CD4-positive, CD25-positive, alpha-beta regulatory T cell (primary cell): ENCODE results near the gene PGF. TPM values are rescaled to one million over a fixed set of nuclear protein-coding genes. Genes with fewer than 3 reads are reported as not detected.

Source experiments
- ATAC-seq, 2 donors: fragments of 150-1000 bp; cut with Tn5 transposase; one replicate each; pipeline ENCODE4 v1.10.0; 2021; ENCODE audit warnings: low read depth in 2 of 2, moderate number of reproducible peaks in 2 of 2, moderate library complexity in 1 of 2
- DNase-seq, 3 donors: peaks; one replicate each; pipeline versions ENCODE4 v3.0.0 to v3.0.0-alpha.2; 2012 to 2022; ENCODE audit warnings: mixed read lengths in 1 of 3
- H3K27ac ChIP-seq: one replicate; pipeline ENCODE4 v1.7.0; 2013; ENCODE audit warnings: mild to moderate bottlenecking, low read length; ENCODE audit not compliant: insufficient read depth, poor library complexity, severe bottlenecking
- H3K27me3 ChIP-seq: one replicate; pipeline ENCODE4 v1.7.0; 2013; ENCODE audit warnings: low read length; ENCODE audit not compliant: control insufficient read depth, insufficient read depth
- H3K36me3 ChIP-seq: one replicate; pipeline ENCODE4 v1.7.0; 2013; ENCODE audit warnings: mild to moderate bottlenecking, low read length, moderate library complexity; ENCODE audit not compliant: control insufficient read depth, insufficient read depth
- H3K4me1 ChIP-seq: 2 replicates; pipeline ENCODE4 v1.7.0; 2013; ENCODE audit warnings: mild to moderate bottlenecking, low read length; ENCODE audit not compliant: insufficient read depth, control insufficient read depth, poor library complexity, severe bottlenecking
- H3K4me3 ChIP-seq: one replicate; pipeline ENCODE4 v1.7.0; 2013; ENCODE audit warnings: low read depth, mild to moderate bottlenecking, low read length, moderate library complexity
- H3K9me3 ChIP-seq, 2 experiments: 1 replicate in 1 of 2; 2 replicates in 1 of 2; pipeline ENCODE4 v1.7.0; 2013; ENCODE audit warnings: low read length in 2 of 2, mild to moderate bottlenecking in 1 of 2, moderate library complexity in 1 of 2; ENCODE audit not compliant: control insufficient read depth in 2 of 2
- H3K27ac Mint-ChIP-seq, 3 donors: one replicate each; pipeline ENCODE4 v1.8.0; 2020 to 2022; ENCODE audit warnings: mild to moderate bottlenecking in 3 of 3, mixed read lengths in 3 of 3, moderate library complexity in 2 of 3
- H3K27me3 Mint-ChIP-seq: one replicate; pipeline ENCODE4 v1.8.0; 2022; ENCODE audit warnings: mild to moderate bottlenecking, mixed read lengths
- H3K36me3 Mint-ChIP-seq: one replicate; pipeline ENCODE4 v1.8.0; 2020; ENCODE audit warnings: mixed read lengths
- H3K4me1 Mint-ChIP-seq, 4 donors: one replicate each; pipeline ENCODE4 v1.8.0; 2020 to 2022; ENCODE audit warnings: mixed read lengths in 4 of 4, mild to moderate bottlenecking in 1 of 4
- H3K4me3 Mint-ChIP-seq, 4 donors: one replicate each; pipeline ENCODE4 v1.8.0; 2020 to 2022; ENCODE audit warnings: mild to moderate bottlenecking in 4 of 4, mixed read lengths in 4 of 4, moderate library complexity in 3 of 4
- H3K9me3 Mint-ChIP-seq, 7 donors: one replicate each; pipeline ENCODE4 v1.8.0; 2020 to 2022; ENCODE audit warnings: mixed read lengths in 7 of 7, mild to moderate bottlenecking in 3 of 7, moderate library complexity in 2 of 7
- polyA plus RNA-seq, 4 donors: library from polyadenylated mRNA; unstranded; fragments of 300-500 nt; fragmentation: Illumina TruSeq; gene quantifications; one replicate each; pipeline ENCODE4 v1.2.3, GENCODE V29; 2021
- total RNA-seq: library from RNA; stranded (reverse); gene quantifications from one replicate; pipeline ENCODE4 v1.2.3, GENCODE V29; 2022

PGF gene
- total and polyA plus RNA-seq, 5 donors from 2014 or later = 0.44 TPM; not detected in 4

DNA sequence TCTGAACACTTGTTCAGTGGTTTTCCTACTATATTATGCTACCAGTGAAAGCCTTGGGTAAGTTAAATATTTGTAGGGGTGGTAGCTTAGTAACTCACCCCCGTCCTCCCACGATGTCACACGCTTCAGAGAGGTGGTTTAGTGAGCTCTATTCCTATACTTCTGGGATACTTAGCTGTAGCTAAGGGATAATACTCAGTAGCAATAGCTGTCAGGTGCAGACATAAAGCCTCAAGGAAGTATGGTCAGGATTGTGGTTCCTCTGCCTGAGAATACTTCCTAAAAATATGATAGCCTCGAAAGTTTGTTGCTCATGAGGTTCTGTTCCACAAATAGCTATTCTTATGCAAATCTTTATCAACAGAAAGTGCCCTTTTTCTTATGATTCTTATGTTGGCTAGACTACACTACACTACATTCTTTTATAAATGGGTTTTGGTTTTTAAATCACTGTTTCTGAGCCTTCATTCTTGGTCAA, 61.7 kb downstream of the PGF start:
- Mint-ChIP-seq H3K36me3 (peaks cover 51% of the 10 kb centered on the region), H3K4me1 (peaks cover 3 to 18% (median 10%) of the 10 kb centered on the region in 4 donors), H3K4me3 (no peak overlapping the region), H3K27me3 (no peaks in the 10 kb centered on the region), H3K27ac (peak overlapping the region; percentile 2 to 56 (median 38)), H3K9me3 (no peaks in the 10 kb centered on the region)
- DNase-seq = no peak
- no peaks in the 10 kb centered on the region for H3K9me3 ChIP-seq
- no peaks in the 10 kb centered on the region for H3K27me3 ChIP-seq
- H3K4me3 ChIP-seq = no peak overlapping the region
- no peak for ATAC-seq
- H3K36me3 ChIP-seq = peaks cover 94% of the 10 kb centered on the region
- H3K4me1 ChIP-seq = no peaks in the 10 kb centered on the region
- H3K27ac ChIP-seq = no peak overlapping the region

DNA sequence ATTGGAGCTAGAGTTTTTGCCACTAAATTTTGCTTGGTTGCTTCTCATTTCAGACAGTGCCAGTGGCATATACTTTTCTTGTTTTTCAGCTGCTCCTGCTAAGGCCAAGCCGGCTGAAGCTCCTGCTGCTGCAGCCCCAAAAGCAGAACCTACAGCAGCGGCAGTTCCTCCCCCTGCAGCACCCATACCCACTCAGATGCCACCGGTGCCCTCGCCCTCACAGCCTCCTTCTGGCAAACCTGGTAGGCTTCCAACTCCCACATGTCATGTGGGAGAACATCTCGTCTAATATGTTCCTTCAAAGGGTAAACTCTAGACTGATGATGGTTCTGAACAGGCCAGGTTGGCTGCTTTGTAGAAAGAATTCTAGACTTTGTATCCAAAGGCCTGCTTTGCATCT, 62.7 kb downstream of the PGF start:
- H3K27ac Mint-ChIP-seq = peak overlapping the region in 1 of 3 donors; percentile 67
- no peaks in the 10 kb centered on the region for H3K27me3 ChIP-seq
- no peaks in the 10 kb centered on the region for H3K9me3 Mint-ChIP-seq
- H3K27me3 Mint-ChIP-seq = no peaks in the 10 kb centered on the region
- no peak for DNase-seq
- no peak for ATAC-seq
- peaks cover 50% of the 10 kb centered on the region for H3K36me3 Mint-ChIP-seq
- peaks cover 8% of the 10 kb centered on the region for H3K4me1 ChIP-seq
- H3K36me3 ChIP-seq = peaks cover 89% of the 10 kb centered on the region
- H3K4me3 ChIP-seq = no peak overlapping the region
- peaks cover 12 to 21% (median 17%) of the 10 kb centered on the region in 4 donors for H3K4me1 Mint-ChIP-seq
- no peak overlapping the region for H3K27ac ChIP-seq
- no peak overlapping the region for H3K4me3 Mint-ChIP-seq
- H3K9me3 ChIP-seq = no peaks in the 10 kb centered on the region

DNA sequence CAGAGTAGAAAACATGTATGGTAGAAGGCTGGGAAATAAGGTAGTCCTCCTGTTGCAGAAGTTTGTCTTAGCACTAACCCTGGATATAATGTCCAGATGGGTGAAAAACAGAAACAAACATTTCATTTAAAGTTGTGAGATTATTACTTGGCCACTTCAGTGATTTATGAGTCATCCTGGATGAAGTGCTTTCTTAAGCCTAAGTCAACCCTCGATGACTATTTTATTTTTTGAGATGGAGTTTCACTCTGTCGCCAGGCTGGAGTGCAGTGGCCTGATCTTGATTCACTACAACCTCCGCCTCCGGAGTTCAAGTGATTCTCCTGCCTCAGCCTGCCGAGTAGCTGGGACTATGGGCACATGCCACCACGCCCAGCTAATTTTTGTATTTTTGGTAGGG, 63.5 kb downstream of the PGF start:
- no peak for DNase-seq
- Mint-ChIP-seq H3K27me3 (no peaks in the 10 kb centered on the region), H3K9me3 (no peaks in the 10 kb centered on the region), H3K4me3 (no peak overlapping the region), H3K27ac (peak overlapping the region in 1 of 3 donors; percentile 67), H3K36me3 (peaks cover 48% of the 10 kb centered on the region), H3K4me1 (peaks cover 14 to 20% (median 18%) of the 10 kb centered on the region in 4 donors)
- Histone ChIP-seq H3K4me1 (peaks cover 12% of the 10 kb centered on the region), H3K36me3 (peaks cover 85% of the 10 kb centered on the region), H3K9me3 (no peaks in the 10 kb centered on the region), H3K27ac (no peak overlapping the region), H3K27me3 (no peaks in the 10 kb centered on the region), H3K4me3 (no peak overlapping the region)
- ATAC-seq = no peak

Other genes with a start within 250 kb of the PGF start
- gene AREL1, start 242.5 kb downstream of the PGF start, total RNA-seq = 47.0 TPM
- 10 to 100 TPM; 18.3 to 25.7 (median 20.8) TPM for gene AREL1, start 242.5 kb downstream of the PGF start, polyA plus RNA-seq
- 35.5 TPM for gene FCF1, start 242.5 kb downstream of the PGF start, total RNA-seq
- 10 to 100 TPM; 20.9 to 29.6 (median 27.9) TPM for gene FCF1, start 242.5 kb downstream of the PGF start, polyA plus RNA-seq
- 93.2 TPM for gene YLPM1, start 192.3 kb downstream of the PGF start, total RNA-seq
- gene YLPM1, start 192.3 kb downstream of the PGF start, polyA plus RNA-seq = 10 to 100 TPM; 10.5 to 12.6 (median 11.5) TPM
- gene PROX2, start 79.5 kb downstream of the PGF start, total RNA-seq = not detected
- gene PROX2, start 79.5 kb downstream of the PGF start, polyA plus RNA-seq = under 1 TPM in 1 of 4 donors, not detected in 3; 0.21 TPM
- 122 TPM for gene DLST, start 73.7 kb downstream of the PGF start, total RNA-seq
- 10 to 100 TPM in 2 of 4 donors, 1 to 10 TPM in 2; 8.1 to 11.7 (median 10.2) TPM for gene DLST, start 73.7 kb downstream of the PGF start, polyA plus RNA-seq
- gene RPS6KL1, start 32.3 kb downstream of the PGF start, total RNA-seq = 4.5 TPM
- 1 to 10 TPM in 2 of 4 donors, under 1 TPM in 2; 0.27 to 3.4 (median 1.4) TPM for gene RPS6KL1, start 32.3 kb downstream of the PGF start, polyA plus RNA-seq
- gene EIF2B2, start 47.3 kb upstream of the PGF start, total RNA-seq = 24.2 TPM
- gene EIF2B2, start 47.3 kb upstream of the PGF start, polyA plus RNA-seq = 10 to 100 TPM; 39.9 to 61.6 (median 49.8) TPM
- gene MLH3, start 95.9 kb upstream of the PGF start, total RNA-seq = 18.9 TPM
- 10 to 100 TPM in 2 of 4 donors, 1 to 10 TPM in 2; 7.2 to 14.8 (median 10.9) TPM for gene MLH3, start 95.9 kb upstream of the PGF start, polyA plus RNA-seq
- gene ACYP1, start 108.4 kb upstream of the PGF start, total RNA-seq = 21.9 TPM
- gene ACYP1, start 108.4 kb upstream of the PGF start, polyA plus RNA-seq = 10 to 100 TPM; 17.0 to 27.5 (median 20.0) TPM
- gene ZC2HC1C, start 114.0 kb upstream of the PGF start, total RNA-seq = 0.99 TPM
- gene ZC2HC1C, start 114.0 kb upstream of the PGF start, polyA plus RNA-seq = under 1 TPM in 3 of 4 donors, not detected in 1; 0.49 to 0.95 (median 0.81) TPM
- gene NEK9, start 171.5 kb upstream of the PGF start, total RNA-seq = 58.4 TPM
- gene NEK9, start 171.5 kb upstream of the PGF start, polyA plus RNA-seq = 10 to 100 TPM; 10.8 to 14.4 (median 12.6) TPM
- 128 TPM for gene TMED10, start 221.0 kb upstream of the PGF start, total RNA-seq
- gene TMED10, start 221.0 kb upstream of the PGF start, polyA plus RNA-seq = 100 to 1,000 TPM; 238 to 265 (median 250) TPM